ENCODE data around the gene GARNL3. TPM values are rescaled to one million over a fixed set of nuclear protein-coding genes. Genes with fewer than 3 reads are reported as not detected.

The GARNL3 gene
- total and polyA plus RNA-seq, 2 experiments from 2014 or later = 8.7 to 21.9 TPM

GRCh38 chr9:127281891-127282290 is 17.3 kb downstream of the GARNL3 start:
- no peaks in the 10 kb centered on the region for H3F3A ChIP-seq (replicated peaks; ENCODE audit: low read depth)
- H3K36me3 ChIP-seq (ENCODE audit: insufficient read depth) = no peaks in the 10 kb centered on the region
- H4K20me1 ChIP-seq (replicated peaks; ENCODE audit: insufficient read depth) = peaks cover 3% of the 10 kb centered on the region
- H3K4me2 ChIP-seq = no peak overlapping the region
- H3K27ac ChIP-seq (ENCODE audit: low read depth) = no peak overlapping the region
- peaks cover 3% of the 10 kb centered on the region for H3K27me3 Mint-ChIP-seq (ENCODE audit: insufficient read depth, low read depth, poor library complexity)
- peaks cover 4% of the 10 kb centered on the region; the same call in 2 of the 3 replicates for H3K4me1 Mint-ChIP-seq
- no peak overlapping the region for H2AFZ ChIP-seq
- H3K27ac Mint-ChIP-seq = no peak overlapping the region
- no peaks in the 10 kb centered on the region for H3K9me3 Mint-ChIP-seq
- no peaks in the 10 kb centered on the region for H3K27me3 ChIP-seq (ENCODE audit: insufficient read depth)
- ATAC-seq = no peak
- H3K79me2 ChIP-seq (replicated peaks; ENCODE audit: insufficient read depth) = no peaks in the 10 kb centered on the region
- no peak for DNase-seq (ENCODE audit: low spot score)
- H3K4me3 Mint-ChIP-seq = no peak overlapping the region
- H3K9me2 ChIP-seq (ENCODE audit: insufficient read depth) = no peaks in the 10 kb centered on the region
- TF ChIP-seq POLR2AphosphoS5 (IDR thresholded peaks at IDR 0.05; ENCODE audit: low read depth) (no peak), JUNB (IDR thresholded peaks at IDR 0.05; ENCODE audit: unreplicated experiment) (no peak)
- TF ChIP-seq, protein P1, sequence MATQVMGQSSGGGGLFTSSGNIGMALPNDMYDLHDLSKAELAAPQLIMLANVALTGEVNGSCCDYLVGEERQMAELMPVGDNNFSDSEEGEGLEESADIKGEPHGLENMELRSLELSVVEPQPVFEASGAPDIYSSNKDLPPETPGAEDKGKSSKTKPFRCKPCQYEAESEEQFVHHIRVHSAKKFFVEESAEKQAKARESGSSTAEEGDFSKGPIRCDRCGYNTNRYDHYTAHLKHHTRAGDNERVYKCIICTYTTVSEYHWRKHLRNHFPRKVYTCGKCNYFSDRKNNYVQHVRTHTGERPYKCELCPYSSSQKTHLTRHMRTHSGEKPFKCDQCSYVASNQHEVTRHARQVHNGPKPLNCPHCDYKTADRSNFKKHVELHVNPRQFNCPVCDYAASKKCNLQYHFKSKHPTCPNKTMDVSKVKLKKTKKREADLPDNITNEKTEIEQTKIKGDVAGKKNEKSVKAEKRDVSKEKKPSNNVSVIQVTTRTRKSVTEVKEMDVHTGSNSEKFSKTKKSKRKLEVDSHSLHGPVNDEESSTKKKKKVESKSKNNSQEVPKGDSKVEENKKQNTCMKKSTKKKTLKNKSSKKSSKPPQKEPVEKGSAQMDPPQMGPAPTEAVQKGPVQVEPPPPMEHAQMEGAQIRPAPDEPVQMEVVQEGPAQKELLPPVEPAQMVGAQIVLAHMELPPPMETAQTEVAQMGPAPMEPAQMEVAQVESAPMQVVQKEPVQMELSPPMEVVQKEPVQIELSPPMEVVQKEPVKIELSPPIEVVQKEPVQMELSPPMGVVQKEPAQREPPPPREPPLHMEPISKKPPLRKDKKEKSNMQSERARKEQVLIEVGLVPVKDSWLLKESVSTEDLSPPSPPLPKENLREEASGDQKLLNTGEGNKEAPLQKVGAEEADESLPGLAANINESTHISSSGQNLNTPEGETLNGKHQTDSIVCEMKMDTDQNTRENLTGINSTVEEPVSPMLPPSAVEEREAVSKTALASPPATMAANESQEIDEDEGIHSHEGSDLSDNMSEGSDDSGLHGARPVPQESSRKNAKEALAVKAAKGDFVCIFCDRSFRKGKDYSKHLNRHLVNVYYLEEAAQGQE (IDR thresholded peaks at IDR 0.05; ENCODE audit: unreplicated experiment) = no peak
- H3K4me3 ChIP-seq = no peak overlapping the region
- no peaks in the 10 kb centered on the region for H3K4me1 ChIP-seq (ENCODE audit: insufficient read depth)
- peaks cover 5% of the 10 kb centered on the region; the same call in 2 of the 3 replicates for H3K36me3 Mint-ChIP-seq (ENCODE audit: low read depth)

DNA sequence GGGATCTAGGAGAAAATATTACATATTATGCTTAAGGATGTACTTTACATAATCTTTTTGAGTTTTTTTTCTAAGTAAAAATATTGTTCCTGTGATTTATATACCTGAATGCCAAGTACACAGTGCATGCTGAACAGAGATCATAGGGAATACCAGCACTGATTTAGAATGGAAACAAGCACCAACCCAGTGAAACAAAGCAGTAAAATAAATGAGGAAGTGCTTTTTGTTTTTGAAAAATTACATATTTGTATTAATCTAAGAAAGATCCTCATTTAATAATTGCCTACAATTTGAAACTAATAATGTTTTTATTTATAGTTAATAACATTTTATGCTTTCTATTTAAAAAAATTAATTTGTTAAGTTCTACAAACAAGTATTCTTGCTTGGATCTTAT is 18.0 kb downstream of the GARNL3 start:
- H2AFZ ChIP-seq = no peak overlapping the region
- no peak overlapping the region for H3K4me2 ChIP-seq
- no peak overlapping the region for H3K4me3 ChIP-seq
- H3K27me3 ChIP-seq (ENCODE audit: insufficient read depth) = no peaks in the 10 kb centered on the region
- H3K27ac Mint-ChIP-seq = no peak overlapping the region
- H3K79me2 ChIP-seq (replicated peaks; ENCODE audit: insufficient read depth) = no peaks in the 10 kb centered on the region
- no peak for TF ChIP-seq ZNF331 (CRISPR knock-in tag; IDR thresholded peaks at IDR 0.05; ENCODE audit: low read depth)
- TF ChIP-seq NANOG (IDR thresholded peaks at IDR 0.05; ENCODE audit: borderline replicate concordance) = no peak
- TF ChIP-seq ZNF114 (CRISPR knock-in tag; IDR thresholded peaks at IDR 0.05) = no peak
- TF ChIP-seq EZH2 (IDR thresholded peaks at IDR 0.05; ENCODE audit: low read depth, unreplicated experiment) = no peak
- TF ChIP-seq ZNF462 (CRISPR knock-in tag; IDR thresholded peaks at IDR 0.05) = no peak
- TF ChIP-seq, protein P2, sequence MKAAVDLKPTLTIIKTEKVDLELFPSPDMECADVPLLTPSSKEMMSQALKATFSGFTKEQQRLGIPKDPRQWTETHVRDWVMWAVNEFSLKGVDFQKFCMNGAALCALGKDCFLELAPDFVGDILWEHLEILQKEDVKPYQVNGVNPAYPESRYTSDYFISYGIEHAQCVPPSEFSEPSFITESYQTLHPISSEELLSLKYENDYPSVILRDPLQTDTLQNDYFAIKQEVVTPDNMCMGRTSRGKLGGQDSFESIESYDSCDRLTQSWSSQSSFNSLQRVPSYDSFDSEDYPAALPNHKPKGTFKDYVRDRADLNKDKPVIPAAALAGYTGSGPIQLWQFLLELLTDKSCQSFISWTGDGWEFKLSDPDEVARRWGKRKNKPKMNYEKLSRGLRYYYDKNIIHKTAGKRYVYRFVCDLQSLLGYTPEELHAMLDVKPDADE (IDR thresholded peaks at IDR 0.05) = no peak
- TF ChIP-seq POLR2AphosphoS5 (IDR thresholded peaks at IDR 0.05; ENCODE audit: low read depth) = no peak
- peaks cover 4% of the 10 kb centered on the region; the same call in 2 of the 3 replicates for H3K4me1 Mint-ChIP-seq
- no peaks in the 10 kb centered on the region for H3K4me1 ChIP-seq (ENCODE audit: insufficient read depth)
- no peaks in the 10 kb centered on the region for H3F3A ChIP-seq (replicated peaks; ENCODE audit: low read depth)
- no peaks in the 10 kb centered on the region for H3K9me3 Mint-ChIP-seq
- no peak overlapping the region for H3K4me3 Mint-ChIP-seq
- H4K20me1 ChIP-seq (replicated peaks; ENCODE audit: insufficient read depth) = peaks cover 3% of the 10 kb centered on the region
- H3K36me3 Mint-ChIP-seq (ENCODE audit: low read depth) = peaks cover 5% of the 10 kb centered on the region; the same call in 2 of the 3 replicates
- ATAC-seq = no peak
- no peak for DNase-seq (ENCODE audit: low spot score)
- H3K9me2 ChIP-seq (ENCODE audit: insufficient read depth) = no peaks in the 10 kb centered on the region
- H3K27ac ChIP-seq (ENCODE audit: low read depth) = no peak overlapping the region
- peaks cover 3% of the 10 kb centered on the region for H3K27me3 Mint-ChIP-seq (ENCODE audit: insufficient read depth, low read depth, poor library complexity)
- no peaks in the 10 kb centered on the region for H3K36me3 ChIP-seq (ENCODE audit: insufficient read depth)
